Gastrocnemius medialis (tissue), 4 donors: ENCODE results near the gene FRY. TPM values are rescaled to one million over a fixed set of nuclear protein-coding genes. Genes with fewer than 3 reads are reported as not detected.

Experiments
- ATAC-seq, 2 donors: fragments of 150-250 bp; one replicate each; pipeline ENCODE4 v1.9.1; 2016
- DNase-seq, 2 donors: peaks; one replicate each; pipeline ENCODE4 v3.0.0-alpha.2; 2019
- H3K27ac ChIP-seq, 4 donors: fragments of 200-600 bp; sonication (generic); 1 replicate in 1 of 4; 2 replicates in 3 of 4; pipeline ENCODE4 v1.5.1; 2016 to 2018; ENCODE audit warnings: mild to moderate bottlenecking in 2 of 4, moderate library complexity in 1 of 4
- H3K27me3 ChIP-seq, 3 donors: fragments of 200-600 bp; sonication (generic) in 2 of 3; 1 replicate in 1 of 3; 2 replicates in 2 of 3; pipeline versions ENCODE4 v1.5.1 to v1.6.0; 2016 to 2019; ENCODE audit warnings: mild to moderate bottlenecking in 1 of 3, moderate library complexity in 1 of 3
- H3K36me3 ChIP-seq, 2 donors: fragments of 200-600 bp; sonication (generic) in 1 of 2; one replicate each; pipeline ENCODE4 v1.5.1; 2017 to 2018
- H3K4me1 ChIP-seq, 2 donors: fragments of 200-600 bp; sonication (generic) in 1 of 2; one replicate each; pipeline ENCODE4 v1.5.1; 2016 to 2017; ENCODE audit warnings: mild to moderate bottlenecking in 2 of 2
- H3K4me3 ChIP-seq, 4 donors: fragments of 200-600 bp; sonication (generic) in 3 of 4; 1 replicate in 1 of 4; 2 replicates in 3 of 4; pipeline ENCODE4 v1.5.1; 2016 to 2019; ENCODE audit warnings: mild to moderate bottlenecking in 2 of 4
- H3K9me3 ChIP-seq, 3 donors: fragments of 200-600 bp; sonication (generic) in 2 of 3; 1 replicate in 1 of 3; 2 replicates in 2 of 3; pipeline ENCODE4 v1.5.1; 2016 to 2019
- CTCF ChIP-seq, 5 experiments: fragments of 450-650 bp in 3 of 5; fragments of 200-600 bp in 2 of 5; sonication (generic) in 2 of 5; IDR thresholded peaks in 4 of 5; conservative IDR thresholded peaks in 1 of 5; 1 replicate in 4 of 5; 2 replicates in 1 of 5; pipeline ENCODE4 v1.5.1; 2016 to 2019; ENCODE audit warnings: antibody characterized with exemption in 5 of 5, mild to moderate bottlenecking in 3 of 5, moderate library complexity in 3 of 5
- POLR2A ChIP-seq, 2 donors: fragments of 450-650 bp; IDR thresholded peaks; one replicate each; pipeline ENCODE4 v1.6.1; 2017; ENCODE audit warnings: antibody characterized with exemption in 2 of 2, mild to moderate bottlenecking in 2 of 2, moderate library complexity in 2 of 2
- in situ Hi-C, 4 donors: fragments of 200-750 bp; cut with MboI; loops; one replicate each; pipeline versions ENCODE4 v1.15.0 to v1.8.0; 2017; ENCODE audit warnings: low sequenced_read_pairs in 4 of 4
- intact Hi-C: fragments of 100-400 bp; cut with DNase I; formaldehyde crosslinking; loops from one replicate; pipeline ENCODE4 v1.15.1; 2023; ENCODE audit warnings: low total_unique reads
- total RNA-seq, 4 donors: library from RNA; depleted of rRNA; stranded (reverse); fragments of >200 nt; gene quantifications; one replicate each; pipeline versions ENCODE4 v1.1.0 to v1.2.3, GENCODE V29; 2016

FRY gene
- total RNA-seq, 4 donors from 2014 or later, result 10.1 to 48.3 (median 21.4) TPM

- H3K4me1 ChIP-seq, result peaks cover 0 to 8% of the 10 kb centered on the region in 2 donors
- no peak for DNase-seq
Measured at GRCh38 chr13:32024750-32025149, 6.8 kb upstream of the FRY start.

GRCh38 chr13:32025730-32026129, 5.8 kb upstream of the FRY start:
- Histone ChIP-seq H3K27ac (no peak overlapping the region), H3K4me3 (no peak overlapping the region), H3K36me3 (no peaks in the 10 kb centered on the region), H3K9me3 (no peaks in the 10 kb centered on the region), H3K27me3 (no peaks in the 10 kb centered on the region), H3K4me1 (peaks cover 4 to 11% of the 10 kb centered on the region in 2 donors)
- in situ Hi-C loops, result no loop called here
- TF ChIP-seq CTCF (IDR thresholded peaks at IDR 0.05 in 4 of 5, conservative IDR thresholded peaks at IDR 0.05 in 1 of 5) (no peak), POLR2A (IDR thresholded peaks at IDR 0.05) (no peak)
- DNase-seq (no peak), ATAC-seq (no peak)
- intact Hi-C loops, result no loop called here

More at GRCh38 chr13:32024750-32025149, 6.8 kb upstream of the FRY start:
- TF ChIP-seq CTCF (IDR thresholded peaks at IDR 0.05 in 4 of 5, conservative IDR thresholded peaks at IDR 0.05 in 1 of 5) (no peak), POLR2A (IDR thresholded peaks at IDR 0.05) (no peak)
- no peaks in the 10 kb centered on the region for H3K9me3 ChIP-seq
- no peak overlapping the region for H3K4me3 ChIP-seq
- H3K27me3 ChIP-seq, result no peaks in the 10 kb centered on the region
- intact Hi-C loops, result loop anchor here (5.0 kb wide), 1 partner anchor 288 kb away; no protein-coding TSS in a partner anchor
- no peaks in the 10 kb centered on the region for H3K36me3 ChIP-seq
- H3K27ac ChIP-seq, result no peak overlapping the region
- no peak for ATAC-seq
- in situ Hi-C loops, result loop anchor here in 1 of 4 donors (25.0 kb wide), 1 partner anchor 288 kb away; the partner anchor contains the start of genes BRCA2 and ZAR1L

- TF ChIP-seq CTCF (IDR thresholded peaks at IDR 0.05 in 4 of 5, conservative IDR thresholded peaks at IDR 0.05 in 1 of 5) (no peak), POLR2A (IDR thresholded peaks at IDR 0.05) (no peak)
- H3K4me1 ChIP-seq, result peaks cover 7 to 12% of the 10 kb centered on the region in 2 donors
- no peak overlapping the region for H3K27ac ChIP-seq
- ATAC-seq, result no peak
- in situ Hi-C loops (no loop called here), intact Hi-C loops (no loop called here)
- no peaks in the 10 kb centered on the region for H3K27me3 ChIP-seq
- DNase-seq, result no peak
- no peaks in the 10 kb centered on the region for H3K36me3 ChIP-seq
- H3K4me3 ChIP-seq, result no peak overlapping the region
- no peaks in the 10 kb centered on the region for H3K9me3 ChIP-seq
Measured at GRCh38 chr13:32026623-32027022, 5.0 kb upstream of the FRY start.

- Histone ChIP-seq H3K27me3 (no peaks in the 10 kb centered on the region), H3K9me3 (no peaks in the 10 kb centered on the region), H3K27ac (no peak overlapping the region), H3K36me3 (no peaks in the 10 kb centered on the region), H3K4me1 (peaks cover 5 to 7% of the 10 kb centered on the region in 2 donors), H3K4me3 (no peak overlapping the region)
- intact Hi-C loops, result no loop called here
- in situ Hi-C loops, result no loop called here
- no peak for ATAC-seq
- DNase-seq, result no peak
- no peak for TF ChIP-seq CTCF (IDR thresholded peaks at IDR 0.05 in 4 of 5, conservative IDR thresholded peaks at IDR 0.05 in 1 of 5)
- TF ChIP-seq POLR2A (IDR thresholded peaks at IDR 0.05), result no peak
Measured at GRCh38 chr13:32028711-32029110, 2.9 kb upstream of the FRY start.

GRCh38 chr13:32029684-32030083, 1.9 kb upstream of the FRY start:
- Histone ChIP-seq H3K4me1 (peaks cover 5 to 7% of the 10 kb centered on the region in 2 donors), H3K27ac (no peak overlapping the region), H3K9me3 (no peaks in the 10 kb centered on the region), H3K27me3 (no peaks in the 10 kb centered on the region), H3K36me3 (no peaks in the 10 kb centered on the region), H3K4me3 (no peak overlapping the region)
- DNase-seq (no peak), ATAC-seq (no peak)
- TF ChIP-seq POLR2A (IDR thresholded peaks at IDR 0.05) (no peak), CTCF (IDR thresholded peaks at IDR 0.05 in 4 of 5, conservative IDR thresholded peaks at IDR 0.05 in 1 of 5) (no peak)
- intact Hi-C loops, result loop anchor here (5.0 kb wide), 2 partner anchors 88 to 122 kb away; no protein-coding TSS in a partner anchor
- in situ Hi-C loops, result no loop called here
